Natural killer cell (primary cell): Measurements from ENCODE around the gene ZNF205. TPM values are rescaled to one million over a fixed set of nuclear protein-coding genes. Genes with fewer than 3 reads are reported as not detected.

Experiments used
- ATAC-seq, 3 donors: fragments of 150-1000 bp in 2 of 3; fragments of 200-7000 bp in 1 of 3; cut with Tn5 transposase; 1 replicate in 1 of 3; 2 replicates in 2 of 3; pipeline ENCODE4 v1.10.0; 2021; ENCODE audit warnings: mild to moderate bottlenecking in 2 of 3, moderate library complexity in 2 of 3
- DNase-seq, 2 donors: peaks; one replicate each; pipeline versions ENCODE4 v3.0.0 to v3.0.0-alpha.2; 2013 to 2021; ENCODE audit warnings: mixed read lengths in 1 of 2
- H3K27ac ChIP-seq: one replicate; pipeline ENCODE4 v1.5.1; 2013; ENCODE audit warnings: mild to moderate bottlenecking, low read length
- H3K27me3 ChIP-seq: one replicate; pipeline ENCODE4 v1.6.1; 2013; ENCODE audit warnings: low read length; ENCODE audit not compliant: control insufficient read depth, insufficient read depth
- H3K36me3 ChIP-seq: one replicate; pipeline ENCODE4 v1.6.1; 2013; ENCODE audit warnings: low read length; ENCODE audit not compliant: control insufficient read depth, insufficient read depth
- H3K4me1 ChIP-seq: one replicate; pipeline ENCODE4 v1.6.1; 2013; ENCODE audit warnings: low read length; ENCODE audit not compliant: control insufficient read depth, insufficient read depth
- H3K4me3 ChIP-seq: one replicate; pipeline ENCODE4 v1.5.1; 2013; ENCODE audit warnings: low read length
- H3K9me3 ChIP-seq: one replicate; pipeline ENCODE4 v1.6.1; 2013; ENCODE audit warnings: low read length; ENCODE audit not compliant: control insufficient read depth, insufficient read depth
- H3K27ac Mint-ChIP-seq, 2 donors: one replicate each; pipeline ENCODE4 v1.8.0; 2022; ENCODE audit warnings: mild to moderate bottlenecking in 2 of 2, mixed read lengths in 2 of 2, moderate library complexity in 1 of 2
- H3K27me3 Mint-ChIP-seq, 2 donors: one replicate each; pipeline ENCODE4 v1.8.0; 2022; ENCODE audit warnings: low read depth in 2 of 2, mixed read lengths in 2 of 2
- H3K36me3 Mint-ChIP-seq: one replicate; pipeline ENCODE4 v1.8.0; 2022; ENCODE audit warnings: mixed read lengths
- H3K4me1 Mint-ChIP-seq, 2 donors: one replicate each; pipeline ENCODE4 v1.8.0; 2022; ENCODE audit warnings: mixed read lengths in 2 of 2
- H3K4me3 Mint-ChIP-seq: one replicate; pipeline ENCODE4 v1.8.0; 2022; ENCODE audit warnings: mild to moderate bottlenecking, moderate library complexity, mixed read lengths
- H3K9me3 Mint-ChIP-seq, 2 donors: one replicate each; pipeline ENCODE4 v1.8.0; 2022; ENCODE audit warnings: mixed read lengths in 2 of 2
- CTCF ChIP-seq: fragments of 200-600 bp; IDR thresholded peaks from one replicate; pipeline ENCODE4 v1.8.0; 2022; ENCODE audit warnings: antibody characterized with exemption
- WGBS: methylation state at CpG from one replicate; pipeline ENCODE4 v1.1.7; 2013; ENCODE audit warnings: missing lambda C conversion rate; ENCODE audit not compliant: insufficient coverage; 5-methylcytosine and 5-hydroxymethylcytosine counted together
- intact Hi-C: fragments of 100-400 bp; cut with micrococcal nuclease; formaldehyde crosslinking; loops from one replicate; pipeline ENCODE4 v1.14.2; 2022
- total RNA-seq, 4 donors: library from RNA; stranded (reverse); fragments of 120-200 nt in 1 of 4; gene quantifications; one replicate each; pipeline versions ENCODE4 v1.2.3 to v1.2.4, GENCODE V29; 2013 to 2022

The ZNF205 gene
- total RNA-seq, 3 donors from 2014 or later (not counting 1 experiment from before 2014, with no cell fraction given) = 0.16 TPM; not detected in 2

- 85% methylated on average over 11 of the region's 17 CpGs for WGBS
- Mint-ChIP-seq H3K36me3 (no peaks in the 10 kb centered on the region), H3K4me1 (no peaks in the 10 kb centered on the region), H3K27ac (no peak overlapping the region), H3K9me3 (no peaks in the 10 kb centered on the region), H3K4me3 (no peak overlapping the region), H3K27me3 (no peaks in the 10 kb centered on the region)
- DNase-seq (no peak), ATAC-seq (no peak)
- H3K9me3 ChIP-seq = no peaks in the 10 kb centered on the region
- H3K36me3 ChIP-seq = no peaks in the 10 kb centered on the region
- H3K4me3 ChIP-seq = no peak overlapping the region
- no peaks in the 10 kb centered on the region for H3K27me3 ChIP-seq
- no peaks in the 10 kb centered on the region for H3K4me1 ChIP-seq
- intact Hi-C loops = no loop called here
- no peak overlapping the region for H3K27ac ChIP-seq
- no peak for TF ChIP-seq CTCF
These were observed 1.5 kb downstream of the ZNF205 start for GRCh38 chr16:3113765-3114479.

- H3K9me3 Mint-ChIP-seq = no peaks in the 10 kb centered on the region
- H3K27ac ChIP-seq = no peak overlapping the region
- DNase-seq (no peak), ATAC-seq (no peak)
- intact Hi-C loops = no loop called here
- H3K27me3 ChIP-seq = no peaks in the 10 kb centered on the region
- 94% methylated on average over 12 of the region's 12 CpGs for WGBS
- H3K4me3 ChIP-seq = no peak overlapping the region
- H3K27me3 Mint-ChIP-seq = no peaks in the 10 kb centered on the region
- no peaks in the 10 kb centered on the region for H3K4me1 Mint-ChIP-seq
- no peaks in the 10 kb centered on the region for H3K36me3 Mint-ChIP-seq
- H3K4me3 Mint-ChIP-seq = no peak overlapping the region
- TF ChIP-seq CTCF = no peak
- no peaks in the 10 kb centered on the region for H3K4me1 ChIP-seq
- H3K27ac Mint-ChIP-seq = no peak overlapping the region
- H3K36me3 ChIP-seq = no peaks in the 10 kb centered on the region
- no peaks in the 10 kb centered on the region for H3K9me3 ChIP-seq
These were observed 2.6 kb downstream of the ZNF205 start for GRCh38 chr16:3115003-3115402.

GRCh38 chr16:3115561-3115960 lies 3.2 kb downstream of the ZNF205 start:
- H3K27ac ChIP-seq = no peak overlapping the region
- H3K36me3 ChIP-seq = no peaks in the 10 kb centered on the region
- H3K4me1 Mint-ChIP-seq = no peaks in the 10 kb centered on the region
- H3K27ac Mint-ChIP-seq = no peak overlapping the region
- TF ChIP-seq CTCF = no peak
- H3K9me3 Mint-ChIP-seq = no peaks in the 10 kb centered on the region
- no peaks in the 10 kb centered on the region for H3K27me3 ChIP-seq
- no peak overlapping the region for H3K4me3 ChIP-seq
- H3K4me1 ChIP-seq = no peaks in the 10 kb centered on the region
- WGBS = 90% methylated on average over 14 of the region's 14 CpGs
- no peak overlapping the region for H3K4me3 Mint-ChIP-seq
- H3K9me3 ChIP-seq = no peaks in the 10 kb centered on the region
- DNase-seq (no peak), ATAC-seq (no peak)
- H3K27me3 Mint-ChIP-seq = no peaks in the 10 kb centered on the region
- no peaks in the 10 kb centered on the region for H3K36me3 Mint-ChIP-seq
- intact Hi-C loops = no loop called here

- WGBS = 92% methylated on average over 16 of the region's 16 CpGs
- TF ChIP-seq CTCF = no peak
- Histone ChIP-seq H3K36me3 (no peaks in the 10 kb centered on the region), H3K4me1 (peaks cover under 1% of the 10 kb centered on the region), H3K9me3 (no peaks in the 10 kb centered on the region), H3K27ac (no peak overlapping the region), H3K27me3 (no peaks in the 10 kb centered on the region), H3K4me3 (no peak overlapping the region)
- no peaks in the 10 kb centered on the region for H3K9me3 Mint-ChIP-seq
- ATAC-seq (no peak), DNase-seq (no peak)
- H3K27ac Mint-ChIP-seq = no peak overlapping the region
- H3K4me1 Mint-ChIP-seq = peaks cover under 1% of the 10 kb centered on the region in 2 donors
- H3K36me3 Mint-ChIP-seq = no peaks in the 10 kb centered on the region
- H3K27me3 Mint-ChIP-seq = no peaks in the 10 kb centered on the region
- intact Hi-C loops = no loop called here
- no peak overlapping the region for H3K4me3 Mint-ChIP-seq
These were observed 5.9 kb downstream of the ZNF205 start for GRCh38 chr16:3118204-3118790.
